SK-N-SH treated with all-trans-retinoic acid at 6 μM for 48 hours (cell line): ENCODE measurements around the gene THSD4.

Source experiments
- ARNTL ChIP-seq: fragments of 450-650 bp; formaldehyde crosslinking; IDR thresholded peaks from 2 replicates; pipeline ENCODE4 v1.5.0; 2020; ENCODE audit warnings: low read depth, mild to moderate bottlenecking, moderate library complexity, borderline replicate concordance
- GLIS3 ChIP-seq: fragments of 250-450 bp; sonication (Bioruptor Pico); IDR thresholded peaks from 2 replicates; pipeline ENCODE4 v1.5.0; 2020; ENCODE audit warnings: mild to moderate bottlenecking, moderate library complexity
- OSR1 ChIP-seq: fragments of 250-450 bp; sonication (Bioruptor Pico); IDR thresholded peaks from 2 replicates; pipeline ENCODE4 v1.8.0; 2022; ENCODE audit warnings: moderate library complexity, mild to moderate bottlenecking, inconsistent platforms
- PATZ1 ChIP-seq: fragments of 250-450 bp; sonication (Bioruptor Pico); IDR thresholded peaks from 2 replicates; pipeline ENCODE4 v1.8.0; 2020; ENCODE audit warnings: mild to moderate bottlenecking, moderate library complexity, borderline replicate concordance
- RARB ChIP-seq: fragments of 250-450 bp; sonication (Bioruptor Pico); IDR thresholded peaks from 2 replicates; pipeline ENCODE4 v1.8.0; 2021; ENCODE audit warnings: mild to moderate bottlenecking, moderate library complexity
- SNAI2 ChIP-seq: fragments of 250-450 bp; sonication (Bioruptor Pico); IDR thresholded peaks from 2 replicates; pipeline ENCODE4 v1.5.0; 2020; ENCODE audit warnings: mild to moderate bottlenecking, moderate library complexity
- TCF4 ChIP-seq: fragments of 250-450 bp; sonication (Bioruptor Pico); IDR thresholded peaks from 2 replicates; pipeline ENCODE4 v1.8.0; 2021; ENCODE audit warnings: mild to moderate bottlenecking, moderate library complexity, borderline replicate concordance
- TOX ChIP-seq: fragments of 250-450 bp; sonication (Bioruptor Pico); IDR thresholded peaks from 2 replicates; pipeline ENCODE4 v1.8.0; 2021; ENCODE audit warnings: mild to moderate bottlenecking, moderate library complexity, borderline replicate concordance
- TSHZ2 ChIP-seq: fragments of 250-450 bp; sonication (Bioruptor Pico); IDR thresholded peaks from 2 replicates; pipeline ENCODE4 v1.5.0; 2020; ENCODE audit warnings: mild to moderate bottlenecking, moderate library complexity
- ZFP30 ChIP-seq: fragments of 450-650 bp; formaldehyde crosslinking; IDR thresholded peaks from 2 replicates; pipeline ENCODE4 v1.5.0; 2022; ENCODE audit warnings: mild to moderate bottlenecking, moderate library complexity
- ZNF565 ChIP-seq: fragments of 450-650 bp; formaldehyde crosslinking; conservative IDR thresholded peaks from 2 replicates; pipeline ENCODE4 v1.5.0; 2020; ENCODE audit warnings: low read depth, mild to moderate bottlenecking, moderate library complexity
- TF ChIP-seq, protein P1 (sequence below): fragments of 250-450 bp; sonication (Bioruptor Pico); IDR thresholded peaks from 2 replicates; pipeline ENCODE4 v1.8.0; 2021; ENCODE audit warnings: low read depth, mild to moderate bottlenecking, moderate library complexity, borderline replicate concordance
- TF ChIP-seq, protein P2 (sequence below): fragments of 250-450 bp; sonication (Bioruptor Pico); IDR thresholded peaks from 2 replicates; pipeline ENCODE4 v1.5.1; 2020; ENCODE audit warnings: low read depth, mild to moderate bottlenecking, moderate library complexity

GRCh38 chr15:71468715-71469114 lies 353.4 kb downstream of the THSD4 start:
- TF ChIP-seq TOX (CRISPR knock-in tag) (no peak), ARNTL (CRISPR knock-in tag) (no peak), ZNF565 (CRISPR knock-in tag) (no peak), PATZ1 (CRISPR knock-in tag) (no peak), ZFP30 (no peak), RARB (CRISPR knock-in tag) (no peak), TCF4 (CRISPR knock-in tag) (no peak), TSHZ2 (no peak), OSR1 (CRISPR knock-in tag) (no peak), SNAI2 (CRISPR knock-in tag) (no peak), GLIS3 (CRISPR knock-in tag) (no peak)
- TF ChIP-seq, protein P1, sequence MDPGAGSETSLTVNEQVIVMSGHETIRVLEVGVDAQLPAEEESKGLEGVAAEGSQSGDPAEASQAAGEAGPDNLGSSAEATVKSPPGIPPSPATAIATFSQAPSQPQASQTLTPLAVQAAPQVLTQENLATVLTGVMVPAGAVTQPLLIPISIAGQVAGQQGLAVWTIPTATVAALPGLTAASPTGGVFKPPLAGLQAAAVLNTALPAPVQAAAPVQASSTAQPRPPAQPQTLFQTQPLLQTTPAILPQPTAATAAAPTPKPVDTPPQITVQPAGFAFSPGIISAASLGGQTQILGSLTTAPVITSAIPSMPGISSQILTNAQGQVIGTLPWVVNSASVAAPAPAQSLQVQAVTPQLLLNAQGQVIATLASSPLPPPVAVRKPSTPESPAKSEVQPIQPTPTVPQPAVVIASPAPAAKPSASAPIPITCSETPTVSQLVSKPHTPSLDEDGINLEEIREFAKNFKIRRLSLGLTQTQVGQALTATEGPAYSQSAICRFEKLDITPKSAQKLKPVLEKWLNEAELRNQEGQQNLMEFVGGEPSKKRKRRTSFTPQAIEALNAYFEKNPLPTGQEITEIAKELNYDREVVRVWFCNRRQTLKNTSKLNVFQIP (CRISPR knock-in tag) = no peak
- TF ChIP-seq, protein P2, sequence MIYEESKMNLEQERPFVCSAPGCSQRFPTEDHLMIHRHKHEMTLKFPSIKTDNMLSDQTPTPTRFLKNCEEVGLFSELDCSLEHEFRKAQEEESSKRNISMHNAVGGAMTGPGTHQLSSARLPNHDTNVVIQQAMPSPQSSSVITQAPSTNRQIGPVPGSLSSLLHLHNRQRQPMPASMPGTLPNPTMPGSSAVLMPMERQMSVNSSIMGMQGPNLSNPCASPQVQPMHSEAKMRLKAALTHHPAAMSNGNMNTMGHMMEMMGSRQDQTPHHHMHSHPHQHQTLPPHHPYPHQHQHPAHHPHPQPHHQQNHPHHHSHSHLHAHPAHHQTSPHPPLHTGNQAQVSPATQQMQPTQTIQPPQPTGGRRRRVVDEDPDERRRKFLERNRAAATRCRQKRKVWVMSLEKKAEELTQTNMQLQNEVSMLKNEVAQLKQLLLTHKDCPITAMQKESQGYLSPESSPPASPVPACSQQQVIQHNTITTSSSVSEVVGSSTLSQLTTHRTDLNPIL (CRISPR knock-in tag) = no peak
